GM19467 (cell line): ENCODE data around the gene XPO5.
A peak's percentile ranks its signal among the peaks of the same experiment; 100 is the strongest.
"Not testable (repeated sequence)": the region's sequence is repeated elsewhere in the genome, so short reads cannot be mapped to it uniquely, and the experiment has no call there.

ENCODE experiments used
- ATAC-seq: cut with Tn5 transposase; IDR thresholded peaks from one replicate; pipeline ENCODE4 v1.9.1; 2021; ENCODE audit warnings: mild to moderate bottlenecking, moderate library complexity; ENCODE audit not compliant: unreplicated experiment

The XPO5 gene

GRCh38 chr6:43588194-43588593 lies 12.4 kb upstream of the XPO5 start:
- no peak for ATAC-seq

- no peak for ATAC-seq
These were observed 9.2 kb upstream of the XPO5 start for GRCh38 chr6:43584892-43585570.

- no peak for ATAC-seq
These were observed 7.1 kb upstream of the XPO5 start for GRCh38 chr6:43582911-43583310.

GRCh38 chr6:43579171-43579570 lies 3.3 kb upstream of the XPO5 start:
- ATAC-seq: no peak

GRCh38 chr6:43578748-43579147 lies 2.9 kb upstream of the XPO5 start:
- ATAC-seq: no peak

- peak; percentile 33 for ATAC-seq
These were observed 600 bp downstream of the XPO5 start for GRCh38 chr6:43575105-43575771.

- ATAC-seq: no peak
These were observed 3.8 kb downstream of the XPO5 start for GRCh38 chr6:43572015-43572414.

GRCh38 chr6:43570876-43571441 lies 4.9 kb downstream of the XPO5 start:
- ATAC-seq: no peak

- ATAC-seq: no peak
These were observed 16.5 kb downstream of the XPO5 start for GRCh38 chr6:43559328-43559727.

- ATAC-seq: not testable (repeated sequence)
These were observed 18.2 kb downstream of the XPO5 start for GRCh38 chr6:43557620-43558019.

- no peak for ATAC-seq
These were observed 28.6 kb downstream of the XPO5 start for GRCh38 chr6:43547222-43547621.

- no peak for ATAC-seq
These were observed 31.4 kb downstream of the XPO5 start for GRCh38 chr6:43544461-43544860.

- no peak for ATAC-seq
These were observed 33.9 kb downstream of the XPO5 start for GRCh38 chr6:43541774-43542471.

GRCh38 chr6:43540507-43540906 lies 35.3 kb downstream of the XPO5 start:
- ATAC-seq: no peak

GRCh38 chr6:43539409-43539808 lies 36.4 kb downstream of the XPO5 start:
- not testable (repeated sequence) for ATAC-seq

GRCh38 chr6:43538986-43539385 lies 36.9 kb downstream of the XPO5 start:
- not testable (repeated sequence) for ATAC-seq

GRCh38 chr6:43532201-43532600 lies 43.6 kb downstream of the XPO5 start:
- ATAC-seq: no peak

GRCh38 chr6:43524483-43524961 lies 51.3 kb downstream of the XPO5 start:
- no peak for ATAC-seq

- no peak for ATAC-seq
These were observed 52.6 kb downstream of the XPO5 start for GRCh38 chr6:43523284-43523683.

- ATAC-seq: no peak
These were observed 53.1 kb downstream of the XPO5 start for GRCh38 chr6:43522547-43523261.

- no peak for ATAC-seq
These were observed 54.0 kb downstream of the XPO5 start for GRCh38 chr6:43521836-43522235.
